Fibroblast of the conjunctiva (primary cell): ENCODE data around the gene RNF212.

Experiments used
- DNase-seq: peaks from one replicate; pipeline ENCODE4 v3.0.0-alpha.2; 2010; ENCODE audit warnings: low read depth

The RNF212 gene

DNA sequence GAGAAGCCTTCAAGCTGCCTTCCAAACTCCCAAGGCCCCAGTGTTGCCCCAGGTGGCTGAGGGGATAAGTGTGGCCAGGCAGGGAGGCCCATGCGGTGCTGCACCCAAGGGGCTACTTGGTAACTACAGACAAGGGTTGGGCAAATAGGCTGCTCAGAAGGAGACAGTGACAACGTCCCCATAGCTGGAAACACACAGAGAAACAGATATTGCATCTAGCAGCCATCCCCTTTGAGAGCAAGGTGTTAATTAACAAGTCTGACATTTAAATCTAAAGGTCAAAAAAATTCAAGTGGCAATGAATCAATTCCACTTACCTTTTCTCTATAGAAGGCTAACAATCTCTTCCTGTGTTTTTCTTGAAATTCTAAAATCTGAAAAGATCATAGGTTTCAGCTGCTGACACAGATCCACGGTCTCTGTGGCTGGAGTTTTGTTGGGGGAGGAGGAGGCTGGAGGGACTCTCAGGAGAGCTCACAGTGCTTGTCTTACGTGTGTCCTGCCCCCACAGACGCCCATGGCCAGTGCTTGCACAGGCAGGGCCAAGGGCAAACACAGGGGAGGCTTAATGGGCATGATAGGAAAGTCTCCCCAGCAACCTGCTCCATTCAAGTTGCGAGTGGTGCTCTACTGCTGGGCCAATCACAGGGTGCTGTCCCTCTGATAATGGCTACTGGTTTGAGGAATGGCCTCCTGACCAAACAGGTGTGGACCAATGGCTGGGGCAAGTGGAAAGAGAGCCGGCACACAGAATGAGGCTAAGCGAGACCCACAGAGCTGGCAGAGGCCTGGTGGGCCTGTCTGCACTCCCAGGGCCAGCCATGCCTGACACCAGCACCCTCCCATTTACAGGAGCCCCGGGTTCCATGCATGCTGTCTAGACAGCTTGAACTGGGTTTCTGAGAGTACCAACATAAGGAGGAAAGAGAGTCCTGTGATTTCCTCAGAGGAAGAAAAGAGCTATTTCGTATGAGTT is 22.6 kb downstream of the RNF212 start:
- DNase-seq, result no peak

DNA sequence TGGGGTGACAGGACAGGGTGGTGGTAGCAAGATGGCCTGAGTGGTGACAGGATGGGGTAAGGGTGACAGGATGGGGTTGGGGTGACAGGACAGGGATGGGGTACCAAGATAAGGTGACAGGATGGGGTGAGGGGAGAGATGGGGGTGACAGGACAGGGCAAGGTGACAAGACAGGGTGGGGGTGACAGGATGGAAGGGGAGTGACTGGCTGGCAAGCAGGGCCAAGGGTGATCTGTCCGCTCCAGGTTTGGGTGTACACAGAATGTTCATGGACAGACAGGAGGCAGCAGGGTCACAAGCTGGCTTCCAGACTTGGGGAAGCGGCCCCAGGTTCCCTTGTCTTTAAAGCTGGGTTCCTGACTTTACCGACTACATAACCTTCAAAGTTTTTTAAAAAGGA is 23.3 kb downstream of the RNF212 start:
- DNase-seq, result no peak

DNA sequence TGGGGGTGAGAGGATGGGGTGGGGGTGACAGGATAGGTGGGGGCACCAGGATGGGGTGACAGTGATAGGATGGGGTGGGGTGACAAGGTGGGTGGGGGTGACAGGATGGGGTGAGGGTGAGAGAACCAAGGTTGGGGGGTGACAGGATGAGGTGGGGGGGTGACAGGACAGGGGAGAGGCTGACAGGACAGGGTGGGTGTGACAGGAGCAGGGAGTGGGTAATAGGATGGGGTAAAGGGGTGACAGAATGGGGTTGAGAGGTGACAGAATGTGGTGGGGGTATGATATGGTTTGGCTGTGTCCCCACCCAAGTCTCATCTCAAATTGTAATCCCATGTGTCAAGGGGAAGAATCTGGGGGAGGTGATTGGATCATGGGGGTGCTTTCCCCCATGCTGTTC is 26.0 kb downstream of the RNF212 start:
- no peak for DNase-seq

DNA sequence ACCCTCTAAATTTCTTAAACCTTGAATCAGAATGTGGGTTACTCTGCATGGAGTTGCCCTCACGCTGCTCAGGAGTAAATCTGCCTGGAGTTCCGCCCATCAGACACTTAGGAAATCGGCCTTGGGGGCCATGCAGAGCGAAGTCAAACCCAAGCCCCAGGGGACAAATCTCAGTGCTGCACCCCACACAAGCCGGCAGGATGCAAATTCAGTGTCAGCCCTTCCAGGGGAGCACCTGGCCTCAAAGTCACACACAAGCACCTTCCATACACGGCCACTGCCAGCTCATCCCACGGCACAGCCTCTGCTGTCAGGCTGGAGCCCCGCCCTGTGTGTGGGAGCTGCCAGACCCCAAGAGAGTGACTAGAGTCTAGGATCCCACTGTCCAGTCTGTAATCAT is 27.4 kb downstream of the RNF212 start:
- no peak for DNase-seq

DNA sequence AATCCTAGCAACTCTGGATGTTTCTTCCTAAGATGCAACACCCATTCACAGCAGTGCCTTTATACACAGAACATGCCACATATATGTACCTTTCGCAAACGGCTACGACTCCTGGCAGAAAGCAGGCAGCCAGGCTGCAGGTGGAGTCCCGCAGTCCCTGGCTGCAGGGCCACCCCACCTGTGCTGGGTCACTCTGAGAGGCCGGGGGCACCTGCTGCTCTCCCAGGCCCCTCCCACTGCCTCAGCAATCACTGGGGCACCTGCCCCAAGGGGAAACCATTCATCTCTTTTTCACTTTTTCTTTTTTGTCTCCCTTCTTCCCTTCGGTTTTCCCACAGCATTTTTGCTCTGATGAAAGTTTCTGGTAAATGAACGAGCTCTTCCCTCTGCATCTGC is 28.0 kb downstream of the RNF212 start:
- no peak for DNase-seq

DNA sequence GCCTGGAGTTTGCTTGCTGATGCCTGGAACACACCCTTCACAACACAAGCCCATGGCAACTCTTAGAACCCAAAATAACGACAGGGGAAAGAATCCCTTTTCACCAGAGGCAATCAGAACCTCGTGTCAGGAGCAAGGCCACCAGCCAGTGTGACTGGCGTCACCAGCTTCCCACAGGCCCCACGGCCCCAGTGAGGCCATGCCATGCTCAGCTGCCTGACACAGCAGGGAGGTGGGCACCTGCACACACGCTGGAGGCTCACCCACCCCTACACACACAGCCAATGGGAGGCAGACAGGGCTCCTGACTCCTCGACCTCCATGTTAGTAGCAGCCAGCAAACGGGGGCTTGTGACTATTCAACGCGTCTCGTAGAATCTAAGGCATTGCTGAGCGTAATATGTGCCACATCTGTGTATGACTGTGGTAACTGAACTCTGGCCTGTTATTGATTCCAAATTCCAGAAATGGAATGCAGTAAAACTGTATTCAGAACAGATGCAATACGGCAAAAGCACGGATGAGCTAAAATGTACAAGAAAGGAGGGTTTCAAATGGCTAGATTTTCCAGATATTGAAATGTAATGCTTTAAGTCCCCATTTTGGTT is 28.5 kb downstream of the RNF212 start:
- DNase-seq, result no peak

DNA sequence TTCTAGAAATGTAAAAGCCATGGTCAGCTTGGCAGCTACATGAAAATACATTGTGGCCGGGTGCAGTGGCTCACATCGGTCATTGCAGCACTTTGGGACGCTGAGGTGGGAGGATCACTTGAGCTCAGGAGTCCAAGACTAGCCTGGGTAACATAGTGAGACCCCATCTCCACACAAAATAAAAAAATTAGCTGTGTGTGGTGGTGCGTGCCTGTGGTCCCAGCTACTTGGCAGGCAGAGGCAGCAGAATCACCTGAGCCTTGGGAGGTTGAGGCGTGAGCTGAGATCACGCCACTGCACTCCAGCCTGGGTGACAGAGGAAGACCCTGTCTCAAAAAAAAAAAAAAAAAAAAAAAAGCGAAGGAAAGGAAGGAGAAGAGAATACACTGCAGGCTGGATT is 29.0 kb downstream of the RNF212 start:
- DNase-seq, result no peak

DNA sequence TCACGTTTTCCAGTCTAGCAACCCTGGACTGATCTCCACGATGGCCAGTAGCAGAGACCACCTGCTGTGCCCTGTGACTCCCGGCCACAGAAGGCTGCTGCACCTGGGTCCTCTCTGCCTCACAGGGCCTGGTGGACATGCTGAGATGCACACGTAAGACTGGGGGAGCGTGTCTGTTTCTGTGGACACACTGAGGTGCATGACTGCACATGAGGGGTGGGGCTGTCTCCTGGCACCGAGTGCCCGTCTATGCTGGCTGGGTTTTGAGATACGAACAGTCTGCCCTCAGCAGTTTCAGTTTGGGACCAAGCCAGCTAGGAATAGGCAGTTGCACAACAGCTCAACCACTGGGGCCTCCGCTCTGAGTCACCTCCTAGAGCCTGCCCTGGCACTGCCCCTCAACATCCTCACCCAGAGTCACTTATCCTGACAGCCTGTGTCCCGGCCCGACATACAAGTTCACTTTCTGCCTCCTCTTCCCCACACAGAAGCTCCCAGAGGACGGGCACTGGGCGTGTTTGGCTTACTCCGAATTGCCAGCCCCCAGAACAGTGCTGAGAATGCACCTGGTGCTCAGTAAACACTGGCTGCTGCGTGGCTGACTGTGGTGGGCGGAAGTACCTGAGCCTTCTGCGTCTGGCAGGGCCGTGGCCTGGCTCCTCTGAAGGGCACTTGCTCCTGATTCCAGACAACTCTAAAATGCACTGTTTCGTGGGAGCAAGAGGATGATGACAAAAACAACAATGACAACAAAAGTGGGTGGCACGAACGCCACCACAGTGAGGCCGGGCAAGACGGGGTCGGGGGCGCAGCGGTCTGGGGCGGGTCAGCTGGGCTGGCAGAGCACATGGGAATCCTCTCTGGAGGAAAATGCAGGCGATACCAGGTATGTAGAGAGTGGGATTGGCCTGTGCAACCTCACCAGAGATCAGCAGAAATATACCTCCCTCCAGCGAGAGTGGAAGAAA is 30.9 kb downstream of the RNF212 start:
- DNase-seq, result peak; percentile 68

DNA sequence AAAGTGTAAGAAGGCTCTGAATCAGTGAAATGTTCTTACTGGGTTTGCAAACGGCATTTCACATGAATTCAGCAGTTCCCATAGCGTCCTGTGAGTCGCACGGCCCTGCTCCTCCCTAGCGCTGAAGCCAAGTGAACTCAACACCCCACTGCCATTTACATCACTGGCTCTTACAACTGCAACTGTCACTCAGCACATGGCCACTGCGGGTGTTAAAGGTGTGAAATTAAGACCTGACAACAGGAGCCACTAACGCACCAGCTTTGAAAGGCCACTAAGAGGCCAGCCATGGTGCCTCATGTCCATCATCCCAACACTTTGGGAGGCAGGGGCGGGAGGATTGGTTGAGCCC is 31.7 kb downstream of the RNF212 start:
- DNase-seq, result peak; percentile 20

DNA sequence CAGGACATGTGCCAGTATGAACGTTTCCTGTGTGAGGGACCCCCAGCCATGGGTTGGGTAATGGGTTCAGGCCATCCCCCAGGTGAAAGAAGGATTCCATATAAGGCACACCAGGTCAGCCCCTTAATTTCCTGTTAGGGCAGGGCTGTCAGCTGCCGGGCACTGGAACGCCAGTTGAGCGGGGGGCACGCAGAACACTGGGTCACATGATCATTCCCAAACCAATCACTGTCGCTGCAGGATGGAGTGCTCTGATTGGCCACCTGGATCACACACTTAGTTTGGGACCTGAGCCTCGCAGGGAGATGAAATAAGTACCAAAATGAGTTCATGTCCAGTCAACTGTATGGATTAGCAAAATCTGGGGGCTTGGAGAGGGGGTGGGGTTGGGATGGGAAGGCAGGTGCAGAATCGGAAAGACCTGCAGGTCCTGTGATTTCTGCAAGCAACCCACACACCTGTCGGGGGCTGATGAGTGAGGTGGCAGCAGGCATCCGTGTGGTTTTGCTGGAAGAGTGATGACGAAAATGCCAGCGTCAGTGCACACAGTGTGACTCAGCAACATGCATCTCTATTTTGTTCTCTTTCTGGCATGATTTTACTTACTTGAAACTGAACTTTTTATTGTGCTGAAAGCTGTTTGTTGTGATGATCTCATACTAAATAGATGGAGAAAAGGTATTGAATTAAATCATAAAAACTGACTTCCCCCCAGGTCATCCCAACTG is 32.2 kb downstream of the RNF212 start:
- DNase-seq, result no peak

DNA sequence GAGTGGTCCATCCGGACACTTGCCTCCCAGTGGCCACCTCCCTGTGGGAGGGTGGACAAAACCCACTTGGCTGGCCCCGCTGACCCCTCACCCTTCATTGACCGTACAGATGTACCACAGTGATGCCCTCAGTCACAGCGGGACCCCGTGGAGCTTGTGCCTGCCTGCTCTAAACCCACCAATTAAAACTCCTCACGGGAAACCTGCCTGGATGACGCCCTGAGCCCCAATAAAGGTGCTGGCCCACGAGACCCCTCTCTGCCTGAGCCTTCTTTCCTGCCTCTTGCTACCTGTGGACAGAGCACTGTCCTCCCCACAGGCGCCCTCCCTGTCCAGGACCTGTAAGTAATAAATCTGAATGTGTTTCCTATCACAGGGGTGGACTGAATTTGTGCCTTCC is 32.9 kb downstream of the RNF212 start:
- no peak for DNase-seq

DNA sequence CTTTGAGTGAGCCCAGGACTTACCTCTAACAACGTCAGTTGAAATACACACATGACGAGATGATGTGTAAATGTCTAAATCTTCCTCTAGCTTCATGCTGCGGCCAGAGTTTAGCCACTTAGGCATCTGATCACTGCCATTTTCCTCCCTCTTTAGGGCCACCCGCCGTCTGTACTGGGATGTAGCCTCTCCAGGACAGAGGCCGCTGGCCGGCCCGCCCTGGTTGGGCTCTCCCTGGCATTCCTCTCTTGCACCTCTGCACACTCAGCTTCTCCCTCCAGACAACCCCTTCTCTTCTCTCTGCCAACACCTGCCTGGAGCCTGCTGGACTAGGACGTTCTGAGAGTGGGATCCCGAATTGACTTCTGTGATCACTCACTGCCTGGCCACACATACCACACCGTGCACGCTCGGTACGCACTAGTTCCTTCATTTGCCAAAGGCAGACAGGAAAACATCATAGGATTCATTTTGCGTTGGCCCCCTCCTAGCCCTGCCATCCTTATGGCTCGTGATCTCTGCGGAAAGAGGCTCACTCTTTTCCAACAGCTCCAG is 33.6 kb downstream of the RNF212 start:
- no peak for DNase-seq

DNA sequence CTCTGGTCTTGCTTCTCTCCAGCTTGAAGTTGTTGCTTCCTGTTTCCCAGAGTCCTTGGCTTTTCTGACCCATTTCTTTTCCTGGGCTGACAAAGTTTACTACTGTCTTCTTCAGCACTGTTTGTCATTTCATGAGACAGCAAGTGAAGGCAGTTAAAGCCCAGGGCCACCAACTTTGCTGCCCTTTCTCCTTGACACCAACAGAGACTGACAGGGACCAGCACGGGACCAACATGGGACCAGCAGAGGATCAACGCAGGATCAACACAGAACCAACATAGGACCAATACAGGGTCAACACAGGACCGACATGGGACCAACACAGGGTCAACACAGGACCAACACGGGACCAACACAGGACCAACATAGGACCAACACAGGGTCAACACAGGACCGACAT is 34.9 kb downstream of the RNF212 start:
- DNase-seq, result no peak

DNA sequence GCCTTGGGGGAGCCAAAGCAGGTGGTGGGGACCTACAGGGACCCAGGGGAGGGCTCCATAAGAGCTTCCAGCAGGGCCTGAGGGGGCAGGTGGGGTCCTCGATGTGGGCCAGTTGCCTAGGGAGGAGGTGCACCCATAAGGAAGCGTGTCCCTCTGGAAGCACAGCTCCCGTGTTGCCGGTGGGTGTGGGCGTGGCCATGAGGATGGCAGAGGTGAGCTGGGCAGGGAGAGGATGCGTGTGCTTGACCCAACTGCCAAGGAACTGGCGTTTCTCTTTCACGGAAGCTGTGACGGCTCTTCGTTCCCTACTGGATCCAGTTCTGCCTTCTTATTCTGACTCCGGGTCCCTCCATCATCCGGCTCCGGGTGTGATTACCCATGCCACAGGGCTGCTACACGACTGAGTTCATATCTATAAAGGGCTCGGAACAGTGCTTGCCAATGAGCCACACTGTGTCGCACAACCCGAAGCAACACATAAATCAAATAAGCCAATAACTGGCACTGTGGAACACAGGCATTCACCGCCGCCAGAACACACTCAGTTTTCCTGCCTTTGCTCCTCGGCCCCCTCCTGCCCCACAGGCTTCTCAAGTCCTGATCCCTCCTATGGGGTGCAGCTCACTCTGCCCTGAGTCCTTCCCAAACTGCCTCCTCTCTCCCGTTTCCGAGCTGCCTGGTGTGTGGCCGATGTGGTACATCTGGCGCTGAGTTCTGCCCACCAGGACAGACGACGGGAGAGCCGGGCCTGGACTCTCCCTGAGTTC is 35.5 kb downstream of the RNF212 start:
- no peak for DNase-seq

DNA sequence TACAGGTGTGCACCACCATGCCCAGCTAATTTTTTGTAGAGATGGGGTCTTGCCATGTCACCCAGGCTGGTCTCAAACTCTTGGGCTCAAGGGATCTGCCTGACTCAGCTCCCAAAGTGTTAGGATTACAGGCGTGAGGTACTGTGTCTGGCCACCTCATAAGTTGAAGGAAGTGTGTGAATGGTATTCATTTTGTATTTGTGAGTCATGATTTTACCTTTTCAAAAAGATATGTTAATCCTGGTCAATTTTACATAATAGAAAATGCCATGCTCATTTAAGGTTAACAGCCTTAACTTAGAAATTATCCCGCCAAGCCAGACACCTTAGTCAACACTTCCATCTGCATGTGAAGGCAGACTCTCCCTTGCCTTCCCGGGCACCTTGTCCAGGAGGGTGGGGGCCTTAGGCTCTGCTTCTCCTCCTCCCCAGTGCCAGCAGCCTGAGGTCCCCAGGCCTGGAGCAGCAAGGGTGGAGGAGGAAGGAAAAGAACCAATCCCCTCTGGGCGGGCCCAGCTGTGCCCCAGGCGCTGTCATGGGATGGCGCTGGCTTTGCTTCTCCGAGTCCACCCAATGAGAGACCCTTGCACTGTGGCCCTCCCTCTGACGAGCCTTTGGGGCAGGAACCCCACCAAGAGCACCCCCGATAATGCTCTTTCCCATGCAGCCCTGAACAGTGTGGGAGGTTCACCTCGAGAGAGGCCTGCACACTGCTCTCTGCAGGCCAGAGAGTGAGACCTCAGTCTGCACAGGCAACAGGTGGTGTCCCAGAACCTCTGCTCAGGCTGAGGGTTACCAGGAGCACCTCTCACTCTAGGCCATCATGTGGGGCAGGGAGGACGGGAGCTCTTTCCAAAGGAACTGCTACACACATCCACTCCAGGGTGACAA is 37.3 kb downstream of the RNF212 start:
- no peak for DNase-seq

DNA sequence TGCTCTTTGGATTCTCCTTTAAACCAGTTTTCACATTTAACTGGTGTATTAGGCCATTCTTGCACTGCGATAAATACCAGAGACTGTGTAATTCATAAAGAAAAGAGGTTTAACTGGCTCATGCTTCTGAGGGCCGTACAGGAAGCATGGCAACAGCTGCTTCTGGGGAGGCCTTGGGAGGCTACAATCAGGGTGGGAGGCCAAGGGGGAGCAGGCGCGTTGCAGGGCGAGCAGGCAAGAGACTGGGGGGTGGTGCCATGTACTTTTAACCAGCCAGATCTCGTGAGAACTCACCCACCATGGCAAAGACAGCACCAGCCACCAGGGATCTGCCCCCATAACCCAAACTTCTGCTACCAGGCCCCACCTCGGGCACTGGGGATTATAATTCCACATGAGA is 38.1 kb downstream of the RNF212 start:
- no peak for DNase-seq

DNA sequence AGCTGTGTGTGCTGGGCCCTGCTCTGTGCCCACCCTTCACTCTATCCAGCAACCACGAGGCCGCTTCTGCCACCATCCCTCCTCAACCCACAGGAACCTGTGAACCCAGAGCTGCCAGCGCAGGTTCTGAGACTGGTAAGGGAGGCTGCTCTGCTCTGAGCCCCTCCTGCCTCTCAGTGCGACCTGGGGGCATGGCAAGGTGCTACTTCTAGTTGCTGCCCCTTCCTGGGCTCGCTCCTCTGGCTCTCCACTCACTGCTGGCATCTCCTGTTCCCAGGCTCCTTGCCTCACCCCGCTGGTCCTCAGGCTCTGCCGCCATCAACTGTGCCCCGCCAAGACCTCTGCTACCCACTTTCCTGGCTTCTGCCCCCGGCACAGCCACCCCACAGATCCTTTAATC is 39.3 kb downstream of the RNF212 start:
- DNase-seq, result no peak

DNA sequence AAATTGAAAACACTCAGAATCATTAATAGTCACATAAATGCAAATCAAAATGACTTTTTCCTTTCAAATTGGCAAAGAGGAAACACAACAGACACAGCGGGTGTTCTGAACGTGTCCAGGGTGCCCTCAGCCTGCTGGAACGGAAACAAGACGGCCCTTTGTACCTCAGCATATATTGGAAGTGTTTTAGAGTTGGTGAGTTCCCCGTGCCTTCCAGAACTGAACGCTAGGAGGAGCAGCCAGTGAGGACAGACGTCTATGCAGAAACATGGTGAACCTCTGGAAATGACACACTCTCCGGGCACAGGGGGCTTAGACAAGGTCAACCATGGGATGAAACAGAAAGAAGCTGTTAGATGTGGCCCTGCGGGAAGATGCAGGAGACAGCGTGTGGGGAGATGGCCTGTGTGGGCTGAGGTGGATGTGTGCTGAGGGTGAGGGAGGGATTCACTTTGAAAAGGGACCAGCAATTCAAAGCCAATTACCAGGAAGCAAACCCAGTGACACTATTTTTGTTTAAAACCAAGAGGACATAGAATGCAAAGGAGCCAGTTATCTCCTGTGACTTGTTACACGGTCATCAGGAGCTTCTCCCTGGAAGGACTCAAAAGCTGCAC is 40.4 kb downstream of the RNF212 start:
- no peak for DNase-seq

DNA sequence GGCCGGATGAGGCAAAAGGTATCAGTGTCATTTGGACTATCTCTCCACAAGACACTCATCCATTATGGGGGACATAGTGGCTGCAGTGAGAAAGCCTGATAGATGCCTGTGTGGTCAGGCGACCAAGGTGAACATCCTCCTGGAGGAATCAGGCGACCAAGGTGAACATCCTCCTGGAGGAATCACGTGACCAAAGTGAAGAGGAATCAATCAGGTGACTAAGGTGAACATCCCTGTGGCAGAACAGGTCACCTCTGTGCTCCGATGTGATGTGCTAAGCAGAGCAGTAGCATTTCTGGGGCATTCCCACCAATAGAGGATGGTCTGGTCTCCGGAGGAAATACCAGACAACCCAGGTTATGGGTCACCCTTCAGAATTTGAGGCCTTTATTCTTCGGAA is 44.0 kb downstream of the RNF212 start:
- no peak for DNase-seq
